K562 (cell line): Measurements from ENCODE around the gene PRKAR2B. TPM values are rescaled to one million over a fixed set of nuclear protein-coding genes. Genes with fewer than 3 reads are reported as not detected.

Experiments used
- ADNP ChIP-seq: fragments of 200-800 bp; sonication (Bioruptor generic); IDR thresholded peaks from 2 replicates; pipeline ENCODE4 v1.6.1; 2016; ENCODE audit warnings: missing genetic modification characterization, missing compliant biosample characterization
- CBFA2T2 ChIP-seq: fragments of 450-650 bp; conservative IDR thresholded peaks from 2 replicates; pipeline ENCODE4 v1.6.1; 2017; ENCODE audit warnings: mild to moderate bottlenecking
- CHD2 ChIP-seq: IDR thresholded peaks from 2 replicates; pipeline ENCODE4 v1.6.1; 2011; ENCODE audit warnings: low read depth, low read length
- EP400 ChIP-seq: fragments of 450-650 bp; IDR thresholded peaks from 2 replicates; pipeline ENCODE4 v1.6.1; 2017; ENCODE audit warnings: antibody characterized with exemption, mild to moderate bottlenecking, moderate library complexity
- KDM2B ChIP-seq: fragments of 250-450 bp; sonication (Bioruptor Pico); IDR thresholded peaks from 2 replicates; pipeline ENCODE4 v1.8.0; 2021; ENCODE audit warnings: mild to moderate bottlenecking, moderate library complexity
- NFE2 ChIP-seq: IDR thresholded peaks from 2 replicates; pipeline ENCODE4 v1.6.1; 2014; ENCODE audit warnings: antibody characterized with exemption, low read depth
- SMAD4 ChIP-seq: fragments of 250-450 bp; sonication (Bioruptor Pico); conservative IDR thresholded peaks from 2 replicates; pipeline ENCODE4 v1.8.0; 2021; ENCODE audit warnings: inconsistent platforms, mild to moderate bottlenecking, moderate library complexity
- TCFL5 ChIP-seq: fragments of 250-450 bp; sonication (Bioruptor Pico); conservative IDR thresholded peaks from 2 replicates; pipeline ENCODE4 v1.6.1; 2021; ENCODE audit warnings: mild to moderate bottlenecking, moderate library complexity, matching md5 sums
- ZNF764 ChIP-seq: fragments of 250-450 bp; sonication (Bioruptor Pico); IDR thresholded peaks from 2 replicates; pipeline ENCODE4 v1.4.0; 2020; ENCODE audit warnings: low read depth, mild to moderate bottlenecking, moderate library complexity
- polyA plus RNA-seq, 8 experiments: library from polyadenylated mRNA; depleted of rRNA in 4 of 8; stranded (reverse) in 5 of 8; unstranded in 3 of 8; fragments of >200 nt; fragmentation: Nextera tagmentation in 2 of 8; fragmentation: Illumina TruSeq in 1 of 8; extraction: Ambion mirVana in 2 of 8; extraction: Trizol in 1 of 8; gene quantifications; 2 replicates each; pipeline versions ENCODE4 v1.2.1 to v1.2.3, GENCODE V29; 2011 to 2014; ENCODE audit warnings: inconsistent platforms in 1 of 8, missing spikeins in 1 of 8
- total RNA-seq, 7 experiments: library from RNA; depleted of rRNA in 6 of 7; stranded (reverse); fragments of >200 nt in 6 of 7; fragmentation: Illumina TruSeq in 2 of 7; extraction: Trizol in 2 of 7; gene quantifications; 2 replicates each; pipeline versions ENCODE4 v1.2.1 to v1.2.3, GENCODE V29; 2011 to 2021; ENCODE audit warnings: low replicate concordance in 1 of 7
- TF ChIP-seq, protein P1 (sequence below): fragments of 450-650 bp; IDR thresholded peaks from 2 replicates; pipeline ENCODE4 v1.6.1; 2016; ENCODE audit warnings: mild to moderate bottlenecking, moderate library complexity
- TF ChIP-seq, protein P2 (sequence below): fragments of 450-650 bp; formaldehyde crosslinking; conservative IDR thresholded peaks from 2 replicates; pipeline ENCODE4 v1.4.0; 2022; ENCODE audit warnings: mild to moderate bottlenecking, missing genetic modification characterization
- TF ChIP-seq, protein P3 (sequence below): sonication (generic); formaldehyde crosslinking; IDR thresholded peaks from 2 replicates; pipeline ENCODE4 v1.8.0; 2022; ENCODE audit warnings: missing genetic modification reagents, mild to moderate bottlenecking, borderline replicate concordance

The PRKAR2B gene
- total and polyA plus RNA-seq, 9 of the 15 experiments (the other 6 are each of a cell fraction or from before 2014, with no cell fraction given) = 59.0 to 173 (median 129) TPM

DNA sequence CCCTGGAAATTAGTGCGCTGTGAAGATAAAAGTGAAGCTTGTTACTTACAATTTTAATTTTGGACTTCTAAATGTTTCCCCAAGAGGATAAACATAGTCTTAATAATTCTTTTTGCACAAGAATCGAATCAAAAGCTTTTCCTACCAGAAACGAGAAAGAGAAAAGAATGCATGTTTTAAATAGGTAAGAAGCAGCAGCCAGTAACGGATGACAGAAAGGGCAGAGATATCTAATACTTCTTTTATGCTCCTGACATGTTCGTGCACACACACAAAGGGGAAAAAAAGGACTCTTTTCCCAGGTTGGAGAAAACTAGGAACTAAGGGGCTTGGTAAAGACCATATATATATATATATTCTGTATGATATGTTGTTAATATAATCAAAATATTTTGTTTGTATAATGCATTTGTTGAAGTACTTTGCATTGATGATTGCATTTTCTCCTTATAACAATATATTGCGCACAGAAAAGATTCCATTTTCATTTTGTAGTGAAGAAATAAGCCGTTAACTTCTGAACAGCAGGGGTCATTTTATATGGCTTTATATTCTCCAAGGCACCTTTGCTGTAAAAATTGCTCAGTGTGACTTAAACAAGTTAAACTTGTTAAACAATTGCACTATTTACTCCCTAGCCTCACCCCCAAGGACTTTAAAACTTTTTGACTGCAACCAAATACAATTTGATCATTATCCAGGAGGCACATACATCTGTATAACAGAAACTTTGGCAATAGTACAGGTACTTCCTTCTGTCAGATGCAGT lies 2.2 kb downstream of the PRKAR2B start (continued):
- TF ChIP-seq, protein P1, sequence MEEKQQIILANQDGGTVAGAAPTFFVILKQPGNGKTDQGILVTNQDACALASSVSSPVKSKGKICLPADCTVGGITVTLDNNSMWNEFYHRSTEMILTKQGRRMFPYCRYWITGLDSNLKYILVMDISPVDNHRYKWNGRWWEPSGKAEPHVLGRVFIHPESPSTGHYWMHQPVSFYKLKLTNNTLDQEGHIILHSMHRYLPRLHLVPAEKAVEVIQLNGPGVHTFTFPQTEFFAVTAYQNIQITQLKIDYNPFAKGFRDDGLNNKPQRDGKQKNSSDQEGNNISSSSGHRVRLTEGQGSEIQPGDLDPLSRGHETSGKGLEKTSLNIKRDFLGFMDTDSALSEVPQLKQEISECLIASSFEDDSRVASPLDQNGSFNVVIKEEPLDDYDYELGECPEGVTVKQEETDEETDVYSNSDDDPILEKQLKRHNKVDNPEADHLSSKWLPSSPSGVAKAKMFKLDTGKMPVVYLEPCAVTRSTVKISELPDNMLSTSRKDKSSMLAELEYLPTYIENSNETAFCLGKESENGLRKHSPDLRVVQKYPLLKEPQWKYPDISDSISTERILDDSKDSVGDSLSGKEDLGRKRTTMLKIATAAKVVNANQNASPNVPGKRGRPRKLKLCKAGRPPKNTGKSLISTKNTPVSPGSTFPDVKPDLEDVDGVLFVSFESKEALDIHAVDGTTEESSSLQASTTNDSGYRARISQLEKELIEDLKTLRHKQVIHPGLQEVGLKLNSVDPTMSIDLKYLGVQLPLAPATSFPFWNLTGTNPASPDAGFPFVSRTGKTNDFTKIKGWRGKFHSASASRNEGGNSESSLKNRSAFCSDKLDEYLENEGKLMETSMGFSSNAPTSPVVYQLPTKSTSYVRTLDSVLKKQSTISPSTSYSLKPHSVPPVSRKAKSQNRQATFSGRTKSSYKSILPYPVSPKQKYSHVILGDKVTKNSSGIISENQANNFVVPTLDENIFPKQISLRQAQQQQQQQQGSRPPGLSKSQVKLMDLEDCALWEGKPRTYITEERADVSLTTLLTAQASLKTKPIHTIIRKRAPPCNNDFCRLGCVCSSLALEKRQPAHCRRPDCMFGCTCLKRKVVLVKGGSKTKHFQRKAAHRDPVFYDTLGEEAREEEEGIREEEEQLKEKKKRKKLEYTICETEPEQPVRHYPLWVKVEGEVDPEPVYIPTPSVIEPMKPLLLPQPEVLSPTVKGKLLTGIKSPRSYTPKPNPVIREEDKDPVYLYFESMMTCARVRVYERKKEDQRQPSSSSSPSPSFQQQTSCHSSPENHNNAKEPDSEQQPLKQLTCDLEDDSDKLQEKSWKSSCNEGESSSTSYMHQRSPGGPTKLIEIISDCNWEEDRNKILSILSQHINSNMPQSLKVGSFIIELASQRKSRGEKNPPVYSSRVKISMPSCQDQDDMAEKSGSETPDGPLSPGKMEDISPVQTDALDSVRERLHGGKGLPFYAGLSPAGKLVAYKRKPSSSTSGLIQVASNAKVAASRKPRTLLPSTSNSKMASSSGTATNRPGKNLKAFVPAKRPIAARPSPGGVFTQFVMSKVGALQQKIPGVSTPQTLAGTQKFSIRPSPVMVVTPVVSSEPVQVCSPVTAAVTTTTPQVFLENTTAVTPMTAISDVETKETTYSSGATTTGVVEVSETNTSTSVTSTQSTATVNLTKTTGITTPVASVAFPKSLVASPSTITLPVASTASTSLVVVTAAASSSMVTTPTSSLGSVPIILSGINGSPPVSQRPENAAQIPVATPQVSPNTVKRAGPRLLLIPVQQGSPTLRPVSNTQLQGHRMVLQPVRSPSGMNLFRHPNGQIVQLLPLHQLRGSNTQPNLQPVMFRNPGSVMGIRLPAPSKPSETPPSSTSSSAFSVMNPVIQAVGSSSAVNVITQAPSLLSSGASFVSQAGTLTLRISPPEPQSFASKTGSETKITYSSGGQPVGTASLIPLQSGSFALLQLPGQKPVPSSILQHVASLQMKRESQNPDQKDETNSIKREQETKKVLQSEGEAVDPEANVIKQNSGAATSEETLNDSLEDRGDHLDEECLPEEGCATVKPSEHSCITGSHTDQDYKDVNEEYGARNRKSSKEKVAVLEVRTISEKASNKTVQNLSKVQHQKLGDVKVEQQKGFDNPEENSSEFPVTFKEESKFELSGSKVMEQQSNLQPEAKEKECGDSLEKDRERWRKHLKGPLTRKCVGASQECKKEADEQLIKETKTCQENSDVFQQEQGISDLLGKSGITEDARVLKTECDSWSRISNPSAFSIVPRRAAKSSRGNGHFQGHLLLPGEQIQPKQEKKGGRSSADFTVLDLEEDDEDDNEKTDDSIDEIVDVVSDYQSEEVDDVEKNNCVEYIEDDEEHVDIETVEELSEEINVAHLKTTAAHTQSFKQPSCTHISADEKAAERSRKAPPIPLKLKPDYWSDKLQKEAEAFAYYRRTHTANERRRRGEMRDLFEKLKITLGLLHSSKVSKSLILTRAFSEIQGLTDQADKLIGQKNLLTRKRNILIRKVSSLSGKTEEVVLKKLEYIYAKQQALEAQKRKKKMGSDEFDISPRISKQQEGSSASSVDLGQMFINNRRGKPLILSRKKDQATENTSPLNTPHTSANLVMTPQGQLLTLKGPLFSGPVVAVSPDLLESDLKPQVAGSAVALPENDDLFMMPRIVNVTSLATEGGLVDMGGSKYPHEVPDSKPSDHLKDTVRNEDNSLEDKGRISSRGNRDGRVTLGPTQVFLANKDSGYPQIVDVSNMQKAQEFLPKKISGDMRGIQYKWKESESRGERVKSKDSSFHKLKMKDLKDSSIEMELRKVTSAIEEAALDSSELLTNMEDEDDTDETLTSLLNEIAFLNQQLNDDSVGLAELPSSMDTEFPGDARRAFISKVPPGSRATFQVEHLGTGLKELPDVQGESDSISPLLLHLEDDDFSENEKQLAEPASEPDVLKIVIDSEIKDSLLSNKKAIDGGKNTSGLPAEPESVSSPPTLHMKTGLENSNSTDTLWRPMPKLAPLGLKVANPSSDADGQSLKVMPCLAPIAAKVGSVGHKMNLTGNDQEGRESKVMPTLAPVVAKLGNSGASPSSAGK = peak; percentile 13; the same call in 1 of the 2 replicates
- TF ChIP-seq NFE2 (no peak), SMAD4 (CRISPR knock-in tag) (no peak), TCFL5 (CRISPR knock-in tag) (no peak), CBFA2T2 (no peak), ZNF764 (no peak), CHD2 (no peak), EP400 (peak; percentile 15; the same call in 1 of the 2 replicates), ADNP (tag) (peak; percentile 56; the same call in 1 of the 2 replicates), KDM2B (no peak)
- TF ChIP-seq, protein P2, sequence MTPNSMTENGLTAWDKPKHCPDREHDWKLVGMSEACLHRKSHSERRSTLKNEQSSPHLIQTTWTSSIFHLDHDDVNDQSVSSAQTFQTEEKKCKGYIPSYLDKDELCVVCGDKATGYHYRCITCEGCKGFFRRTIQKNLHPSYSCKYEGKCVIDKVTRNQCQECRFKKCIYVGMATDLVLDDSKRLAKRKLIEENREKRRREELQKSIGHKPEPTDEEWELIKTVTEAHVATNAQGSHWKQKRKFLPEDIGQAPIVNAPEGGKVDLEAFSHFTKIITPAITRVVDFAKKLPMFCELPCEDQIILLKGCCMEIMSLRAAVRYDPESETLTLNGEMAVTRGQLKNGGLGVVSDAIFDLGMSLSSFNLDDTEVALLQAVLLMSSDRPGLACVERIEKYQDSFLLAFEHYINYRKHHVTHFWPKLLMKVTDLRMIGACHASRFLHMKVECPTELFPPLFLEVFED (CRISPR knock-in tag) = no peak
- TF ChIP-seq, protein P3, sequence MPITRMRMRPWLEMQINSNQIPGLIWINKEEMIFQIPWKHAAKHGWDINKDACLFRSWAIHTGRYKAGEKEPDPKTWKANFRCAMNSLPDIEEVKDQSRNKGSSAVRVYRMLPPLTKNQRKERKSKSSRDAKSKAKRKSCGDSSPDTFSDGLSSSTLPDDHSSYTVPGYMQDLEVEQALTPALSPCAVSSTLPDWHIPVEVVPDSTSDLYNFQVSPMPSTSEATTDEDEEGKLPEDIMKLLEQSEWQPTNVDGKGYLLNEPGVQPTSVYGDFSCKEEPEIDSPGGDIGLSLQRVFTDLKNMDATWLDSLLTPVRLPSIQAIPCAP (CRISPR knock-in tag) = no peak
